ENCODE data around the gene TAMALIN.

GRCh38 chr12:52011602-52012214 lies 5.0 kb downstream of the TAMALIN start:
- no peak for TF ChIP-seq CTCF (IDR thresholded peaks at IDR 0.05)
- TF ChIP-seq POLR2A (IDR thresholded peaks at IDR 0.05) = no peak

Measured in adrenal gland (tissue), 5 donors.